GM19468 (cell line): ENCODE data around the gene KLHL7.
"Not testable (repeated sequence)": the region's sequence is repeated elsewhere in the genome, so short reads cannot be mapped to it uniquely, and the experiment has no call there.

Source experiments
- ATAC-seq: cut with Tn5 transposase; IDR thresholded peaks from one replicate; pipeline ENCODE4 v1.9.1; 2021; ENCODE audit warnings: mild to moderate bottlenecking, moderate library complexity, moderate number of reproducible peaks; ENCODE audit not compliant: unreplicated experiment; ENCODE audit errors: extremely low read depth

Gene KLHL7

GRCh38 chr7:23106823-23107663 is 1.5 kb downstream of the KLHL7 start:
- ATAC-seq, result no peak

GRCh38 chr7:23107781-23108180 is 2.2 kb downstream of the KLHL7 start:
- ATAC-seq, result no peak

- no peak for ATAC-seq
Observed at GRCh38 chr7:23108995-23109394, 3.4 kb downstream of the KLHL7 start.

- no peak for ATAC-seq
Observed at GRCh38 chr7:23109470-23109869, 3.9 kb downstream of the KLHL7 start.

GRCh38 chr7:23114896-23115295 is 9.3 kb downstream of the KLHL7 start:
- ATAC-seq, result no peak

- no peak for ATAC-seq
Observed at GRCh38 chr7:23115991-23116390, 10.4 kb downstream of the KLHL7 start.

GRCh38 chr7:23117841-23118240 is 12.3 kb downstream of the KLHL7 start:
- no peak for ATAC-seq

- no peak for ATAC-seq
Observed at GRCh38 chr7:23120106-23120505, 14.5 kb downstream of the KLHL7 start.

- no peak for ATAC-seq
Observed at GRCh38 chr7:23121165-23121564, 15.6 kb downstream of the KLHL7 start.

- ATAC-seq, result no peak
Observed at GRCh38 chr7:23123007-23123406, 17.4 kb downstream of the KLHL7 start.

GRCh38 chr7:23123465-23123864 is 17.9 kb downstream of the KLHL7 start:
- ATAC-seq, result no peak

- ATAC-seq, result no peak
Observed at GRCh38 chr7:23129036-23129435, 23.5 kb downstream of the KLHL7 start.

GRCh38 chr7:23131799-23132198 is 26.2 kb downstream of the KLHL7 start:
- not testable (repeated sequence) for ATAC-seq

GRCh38 chr7:23133797-23134196 is 28.2 kb downstream of the KLHL7 start:
- ATAC-seq, result no peak

GRCh38 chr7:23135755-23136154 is 30.2 kb downstream of the KLHL7 start:
- no peak for ATAC-seq

GRCh38 chr7:23136216-23136615 is 30.6 kb downstream of the KLHL7 start:
- no peak for ATAC-seq

- no peak for ATAC-seq
Observed at GRCh38 chr7:23157679-23158078, 52.1 kb downstream of the KLHL7 start.

- no peak for ATAC-seq
Observed at GRCh38 chr7:23158546-23158945, 53.0 kb downstream of the KLHL7 start.

GRCh38 chr7:23161482-23161881 is 55.9 kb downstream of the KLHL7 start:
- ATAC-seq, result no peak

GRCh38 chr7:23164846-23165245 is 59.3 kb downstream of the KLHL7 start:
- ATAC-seq, result no peak

- no peak for ATAC-seq
Observed at GRCh38 chr7:23165316-23165715, 59.7 kb downstream of the KLHL7 start.

- no peak for ATAC-seq
Observed at GRCh38 chr7:23167691-23168090, 62.1 kb downstream of the KLHL7 start.
